Natural killer cell treated with Interleukin-12 subunit alpha and Interleukin-12 subunit beta and Interleukin-15 and Interleukin-18, amount 100 ng/mL, for 72 hours (primary cell): Measurements from ENCODE around the gene NFIC. TPM values are rescaled to one million over a fixed set of nuclear protein-coding genes. Genes with fewer than 3 reads are reported as not detected.
"Not testable (repeated sequence)": the region's sequence is repeated elsewhere in the genome, so short reads cannot be mapped to it uniquely, and the experiment has no call there.

ENCODE experiments used
- ATAC-seq, 2 donors: fragments of 150-1000 bp; cut with Tn5 transposase in 1 of 2; sonication (Bioruptor Pico), chemical (Tn5 transposase) in 1 of 2; 2 replicates each; pipeline ENCODE4 v1.10.0; 2021
- DNase-seq: peaks from one replicate; pipeline ENCODE4 v3.0.0; 2022; ENCODE audit warnings: low spot score
- H3K27ac Mint-ChIP-seq, 2 donors: 1 replicate in 1 of 2; 2 replicates in 1 of 2; pipeline ENCODE4 v1.8.0; 2022; ENCODE audit warnings: mixed read lengths in 2 of 2, mild to moderate bottlenecking in 1 of 2, moderate library complexity in 1 of 2
- H3K27me3 Mint-ChIP-seq, 2 donors: 1 replicate in 1 of 2; 2 replicates in 1 of 2; pipeline ENCODE4 v1.8.0; 2022; ENCODE audit warnings: mixed read lengths in 2 of 2
- H3K36me3 Mint-ChIP-seq: one replicate; pipeline ENCODE4 v1.8.0; 2022; ENCODE audit warnings: mixed read lengths
- H3K4me1 Mint-ChIP-seq, 2 donors: 1 replicate in 1 of 2; 2 replicates in 1 of 2; pipeline ENCODE4 v1.8.0; 2022; ENCODE audit warnings: low read depth in 2 of 2, mixed read lengths in 2 of 2, mild to moderate bottlenecking in 1 of 2
- H3K4me3 Mint-ChIP-seq: one replicate; pipeline ENCODE4 v1.8.0; 2022; ENCODE audit warnings: mixed read lengths
- H3K9me3 Mint-ChIP-seq: 2 replicates; pipeline ENCODE4 v1.8.0; 2022; ENCODE audit warnings: mixed read lengths
- total RNA-seq, 2 donors: library from RNA; stranded (reverse); gene quantifications; one replicate each; pipeline ENCODE4 v1.2.3, GENCODE V29; 2022

The NFIC gene
- total RNA-seq, 2 donors from 2014 or later, result 21.4 to 41.7 TPM

GRCh38 chr19:3452171-3452941, 86.0 kb downstream of the NFIC start:
- no peak for DNase-seq
- no peak for ATAC-seq
- no peaks in the 10 kb centered on the region for H3K27me3 Mint-ChIP-seq
- no peaks in the 10 kb centered on the region for H3K9me3 Mint-ChIP-seq
- no peak overlapping the region for H3K27ac Mint-ChIP-seq
- no peaks in the 10 kb centered on the region for H3K36me3 Mint-ChIP-seq
- H3K4me3 Mint-ChIP-seq, result no peak overlapping the region
- H3K4me1 Mint-ChIP-seq, result peaks cover 0 to 5% of the 10 kb centered on the region in 2 donors

- ATAC-seq, H3K4me3 Mint-ChIP-seq, H3K27me3 Mint-ChIP-seq, H3K27ac Mint-ChIP-seq, H3K9me3 Mint-ChIP-seq, H3K36me3 Mint-ChIP-seq, DNase-seq, H3K4me1 Mint-ChIP-seq: not testable (repeated sequence)
Measured at GRCh38 chr19:3452942-3453214, 86.5 kb downstream of the NFIC start.

DNA sequence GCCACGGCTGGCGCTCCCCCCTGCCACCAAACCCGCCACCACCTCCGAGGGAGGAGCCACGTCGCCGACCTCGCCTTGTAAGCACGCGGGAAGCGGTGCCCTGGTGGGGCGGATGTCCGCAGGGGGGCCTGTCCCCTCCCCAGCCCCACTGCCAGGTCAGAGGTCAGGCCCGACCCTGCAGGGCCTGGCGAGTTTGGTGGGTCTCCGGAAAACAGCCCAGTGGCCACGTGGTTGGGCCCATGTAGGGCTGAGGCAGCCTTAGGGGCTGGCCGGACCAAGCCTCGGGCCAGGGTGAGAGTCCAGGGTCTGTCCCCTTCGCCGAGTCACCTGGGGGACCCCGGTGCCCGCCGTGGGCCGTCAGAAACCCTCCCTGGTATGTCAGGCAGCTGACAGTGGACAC, 87.5 kb downstream of the NFIC start:
- Mint-ChIP-seq H3K36me3 (no peaks in the 10 kb centered on the region), H3K27me3 (no peaks in the 10 kb centered on the region), H3K4me3 (no peak overlapping the region), H3K27ac (no peak overlapping the region), H3K9me3 (no peaks in the 10 kb centered on the region), H3K4me1 (peaks cover 0 to 7% of the 10 kb centered on the region in 2 donors)
- ATAC-seq (no peak), DNase-seq (no peak)

DNA sequence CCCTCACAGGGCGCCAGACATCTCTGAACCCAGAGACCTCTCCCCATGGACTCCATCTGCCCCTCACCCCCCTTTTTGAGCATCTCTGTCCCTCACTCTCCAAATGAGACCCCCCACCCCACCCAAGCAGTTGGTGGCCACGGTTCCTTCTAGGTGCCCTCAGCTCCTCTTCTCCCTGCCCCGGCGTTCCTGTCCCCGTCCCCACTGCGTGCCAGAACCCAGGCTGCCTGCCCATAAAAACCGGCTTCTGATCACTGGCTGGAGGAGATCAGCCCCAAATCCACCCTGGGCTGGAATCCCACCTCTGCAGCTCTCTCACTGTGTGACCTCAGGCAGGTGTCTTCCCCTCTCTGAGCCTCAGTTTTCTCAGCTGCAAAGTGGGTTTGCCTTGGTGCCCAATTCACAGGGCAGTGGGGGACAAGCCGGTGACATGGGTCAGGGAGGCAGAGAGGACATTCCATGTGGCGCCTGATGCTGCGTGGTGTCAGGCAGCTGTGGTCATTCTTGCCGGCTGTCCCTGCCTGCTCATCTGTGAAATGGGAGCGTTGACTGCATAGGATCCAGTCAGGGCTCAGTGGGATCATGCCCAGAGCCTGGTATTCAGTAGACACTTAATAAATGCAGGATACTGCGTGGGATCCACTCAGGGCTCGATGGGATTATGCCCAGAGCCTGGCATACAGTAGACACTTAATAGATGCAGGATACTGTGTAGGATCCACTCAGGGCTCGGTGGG, 88.4 kb downstream of the NFIC start:
- no peak overlapping the region for H3K4me3 Mint-ChIP-seq
- no peak overlapping the region for H3K27ac Mint-ChIP-seq
- DNase-seq (no peak), ATAC-seq (no peak)
- H3K9me3 Mint-ChIP-seq, result no peaks in the 10 kb centered on the region
- no peaks in the 10 kb centered on the region for H3K27me3 Mint-ChIP-seq
- H3K4me1 Mint-ChIP-seq, result peaks cover 0 to 10% of the 10 kb centered on the region in 2 donors
- no peaks in the 10 kb centered on the region for H3K36me3 Mint-ChIP-seq

GRCh38 chr19:3455393-3455955, 89.1 kb downstream of the NFIC start:
- Mint-ChIP-seq H3K36me3 (no peaks in the 10 kb centered on the region), H3K4me3 (no peak overlapping the region), H3K27ac (no peak overlapping the region), H3K9me3 (no peaks in the 10 kb centered on the region), H3K27me3 (no peaks in the 10 kb centered on the region), H3K4me1 (peaks cover 0 to 10% of the 10 kb centered on the region in 2 donors)
- ATAC-seq, result no peak
- DNase-seq, result no peak

- no peaks in the 10 kb centered on the region for H3K9me3 Mint-ChIP-seq
- DNase-seq, result no peak
- no peak for ATAC-seq
- peaks cover 0 to 8% of the 10 kb centered on the region in 2 donors for H3K4me1 Mint-ChIP-seq
- H3K36me3 Mint-ChIP-seq, result no peaks in the 10 kb centered on the region
- no peak overlapping the region for H3K4me3 Mint-ChIP-seq
- H3K27me3 Mint-ChIP-seq, result no peaks in the 10 kb centered on the region
- H3K27ac Mint-ChIP-seq, result no peak overlapping the region
Measured at GRCh38 chr19:3455960-3456601, 89.7 kb downstream of the NFIC start.

- DNase-seq, result no peak
- H3K9me3 Mint-ChIP-seq, result no peaks in the 10 kb centered on the region
- peaks cover 0 to 7% of the 10 kb centered on the region in 2 donors for H3K4me1 Mint-ChIP-seq
- no peak overlapping the region for H3K27ac Mint-ChIP-seq
- ATAC-seq, result no peak
- no peak overlapping the region for H3K4me3 Mint-ChIP-seq
- no peaks in the 10 kb centered on the region for H3K36me3 Mint-ChIP-seq
- H3K27me3 Mint-ChIP-seq, result no peaks in the 10 kb centered on the region
Measured at GRCh38 chr19:3456925-3457527, 90.6 kb downstream of the NFIC start.

GRCh38 chr19:3457528-3458228, 91.3 kb downstream of the NFIC start:
- no peaks in the 10 kb centered on the region for H3K9me3 Mint-ChIP-seq
- no peak overlapping the region for H3K27ac Mint-ChIP-seq
- peaks cover 3% of the 10 kb centered on the region for H3K36me3 Mint-ChIP-seq
- no peak overlapping the region for H3K4me3 Mint-ChIP-seq
- peaks cover 0 to 7% of the 10 kb centered on the region in 2 donors for H3K4me1 Mint-ChIP-seq
- DNase-seq, result no peak
- no peaks in the 10 kb centered on the region for H3K27me3 Mint-ChIP-seq
- ATAC-seq, result no peak

GRCh38 chr19:3458229-3459088, 92.1 kb downstream of the NFIC start:
- Mint-ChIP-seq H3K9me3 (no peaks in the 10 kb centered on the region), H3K27me3 (no peaks in the 10 kb centered on the region), H3K27ac (no peak overlapping the region), H3K36me3 (peaks cover 4% of the 10 kb centered on the region), H3K4me3 (no peak overlapping the region), H3K4me1 (peaks cover 0 to 7% of the 10 kb centered on the region in 2 donors)
- ATAC-seq, result no peak
- no peak for DNase-seq

DNA sequence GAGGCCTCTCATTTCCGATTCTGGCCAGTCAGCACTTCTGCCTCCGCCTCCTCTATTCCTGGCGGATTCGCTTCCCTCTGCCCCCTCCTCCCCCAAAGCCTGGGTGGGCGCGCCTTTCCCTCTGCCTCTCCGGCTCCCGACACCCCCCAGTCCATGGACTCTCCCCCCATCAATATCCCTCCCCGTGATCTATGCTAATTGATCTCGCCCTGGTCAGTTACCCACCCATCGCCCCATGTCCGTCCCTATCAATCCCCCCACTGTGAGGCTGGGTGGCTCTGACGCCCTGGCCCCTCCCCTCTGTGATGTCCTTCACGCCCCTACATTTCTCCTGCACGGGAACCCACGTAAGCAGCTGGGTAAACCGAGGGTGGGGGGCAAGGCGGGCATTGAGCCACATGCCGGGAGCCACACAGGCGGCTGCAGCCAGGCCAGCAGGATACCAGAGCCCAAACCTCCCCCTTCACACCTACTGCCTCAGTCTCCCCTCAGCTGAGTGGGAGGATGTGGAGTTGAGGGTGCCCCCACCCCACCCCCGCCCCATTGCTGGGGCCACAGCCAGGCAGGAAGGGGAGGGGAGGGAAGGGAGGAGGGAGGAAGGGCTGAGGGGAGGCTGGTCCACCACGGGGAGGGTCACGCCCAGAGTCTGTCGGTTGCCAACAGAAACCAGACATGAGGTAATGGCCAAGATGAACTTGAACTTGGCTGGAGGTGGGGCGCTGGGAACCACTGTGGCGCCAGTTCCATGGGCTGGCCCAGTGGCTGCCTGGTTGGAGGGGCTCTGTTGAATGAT, 92.9 kb downstream of the NFIC start:
- H3K27ac Mint-ChIP-seq, result no peak overlapping the region
- ATAC-seq (no peak), DNase-seq (no peak)
- no peaks in the 10 kb centered on the region for H3K9me3 Mint-ChIP-seq
- H3K4me3 Mint-ChIP-seq, result no peak overlapping the region
- peaks cover 4% of the 10 kb centered on the region for H3K36me3 Mint-ChIP-seq
- H3K4me1 Mint-ChIP-seq, result peaks cover 0 to 7% of the 10 kb centered on the region in 2 donors
- no peaks in the 10 kb centered on the region for H3K27me3 Mint-ChIP-seq

- Mint-ChIP-seq H3K27me3 (no peaks in the 10 kb centered on the region), H3K4me1 (peaks cover 0 to 7% of the 10 kb centered on the region in 2 donors), H3K4me3 (no peak overlapping the region), H3K9me3 (no peaks in the 10 kb centered on the region), H3K36me3 (peaks cover 4% of the 10 kb centered on the region), H3K27ac (no peak overlapping the region)
- no peak for DNase-seq
- peak in 1 of 2 donors; percentile 7 for ATAC-seq
Measured at GRCh38 chr19:3459965-3460582, 93.7 kb downstream of the NFIC start.
